ENCODE data around the gene CAMSAP3. TPM values are rescaled to one million over a fixed set of nuclear protein-coding genes. Genes with fewer than 3 reads are reported as not detected.

Gene CAMSAP3
- total and polyA plus RNA-seq, 10 of the 15 experiments (the other 5 are each of a cell fraction or from before 2014, with no cell fraction given): 0.03 to 6.3 (median 0.72) TPM

- TF ChIP-seq CBX3 (IDR thresholded peaks at IDR 0.05; ENCODE audit: borderline replicate concordance, low read depth): no peak
- no peak for TF ChIP-seq USF2 (IDR thresholded peaks at IDR 0.05; ENCODE audit: borderline replicate concordance, low read depth, low read length)
- no peak for TF ChIP-seq RCOR1 (conservative IDR thresholded peaks at IDR 0.05; ENCODE audit: low read depth, low read length)
- no peak for TF ChIP-seq ZNF24 (IDR thresholded peaks at IDR 0.05)
- TF ChIP-seq ZNF592 (IDR thresholded peaks at IDR 0.05): no peak
- TF ChIP-seq REST (IDR thresholded peaks at IDR 0.05; ENCODE audit: low read depth, low read length): no peak
These were observed 59.9 kb downstream of the CAMSAP3 start (continued) for GRCh38 chr19:7655581-7655980.
